GM21423 (cell line): ENCODE results near the gene AP1G1.
A peak's percentile ranks its signal among the peaks of the same experiment; 100 is the strongest.
"Not testable (repeated sequence)": the region's sequence is repeated elsewhere in the genome, so short reads cannot be mapped to it uniquely, and the experiment has no call there.

Source experiments
- ATAC-seq: cut with Tn5 transposase; IDR thresholded peaks from one replicate; pipeline ENCODE4 v1.9.1; 2021; ENCODE audit warnings: mild to moderate bottlenecking, moderate library complexity; ENCODE audit not compliant: unreplicated experiment

AP1G1 gene

DNA sequence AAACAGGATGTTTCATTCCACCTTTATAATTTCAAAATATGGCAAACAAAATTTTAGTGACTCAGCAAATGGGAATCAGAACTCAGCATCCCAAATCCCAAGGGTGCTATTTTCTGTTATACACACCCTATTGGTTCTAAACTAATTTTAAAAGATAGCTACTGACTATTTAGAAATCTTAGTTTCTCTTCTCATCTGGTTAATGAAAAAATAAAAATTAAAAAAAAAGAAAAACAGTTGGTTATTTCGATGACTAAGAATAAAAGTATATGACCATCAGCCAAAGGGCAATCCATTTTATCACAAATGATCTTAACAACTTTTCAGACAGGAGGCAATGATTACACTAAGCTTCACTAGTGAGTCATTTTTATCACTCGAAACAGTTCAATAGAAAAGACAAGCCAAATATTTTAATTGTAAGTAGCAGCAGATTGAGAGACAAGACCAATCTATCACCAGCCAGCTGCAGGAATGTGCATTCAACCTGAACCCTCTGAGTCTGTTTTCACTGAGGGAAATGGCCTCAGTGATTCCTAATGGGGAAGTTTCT, 99.3 kb downstream of the AP1G1 start:
- no peak for ATAC-seq

DNA sequence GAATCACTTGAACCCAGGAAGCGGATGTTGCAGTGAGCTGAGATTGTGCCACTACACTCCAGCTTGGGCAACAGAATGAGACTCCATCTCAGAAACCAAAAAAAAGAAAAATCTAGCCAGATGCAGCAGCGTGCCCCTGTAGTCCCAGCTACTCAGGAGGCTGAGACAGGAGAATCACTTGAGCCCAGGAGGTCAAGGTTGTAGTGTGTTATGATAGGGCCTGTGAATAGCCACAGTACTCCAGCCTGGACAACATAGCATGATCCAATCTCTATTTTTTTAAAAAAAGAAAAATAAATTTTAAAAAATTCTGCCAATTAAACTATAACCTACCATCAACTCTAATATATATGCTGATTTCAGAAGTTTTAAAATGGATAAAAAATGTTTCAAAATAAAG, 99.9 kb downstream of the AP1G1 start:
- ATAC-seq = no peak

DNA sequence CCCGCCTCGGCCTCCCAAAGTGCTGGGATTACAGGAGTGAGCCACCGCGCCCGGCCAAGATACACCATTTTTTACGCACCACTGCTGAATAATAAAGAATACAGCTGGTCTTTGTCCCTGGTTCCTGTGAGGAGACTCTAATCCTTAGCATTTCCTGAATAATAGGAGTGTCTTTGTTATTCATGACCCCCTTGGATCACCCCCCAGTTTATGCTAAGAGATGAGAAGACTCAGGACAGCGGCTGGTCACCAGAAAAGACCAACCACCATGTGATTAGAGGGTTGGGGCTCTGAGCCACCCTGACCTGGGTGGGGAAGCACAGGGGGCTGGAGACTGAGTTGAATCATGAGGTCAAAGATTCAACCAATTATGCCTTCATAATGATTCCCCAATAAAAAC, 101.4 kb downstream of the AP1G1 start:
- no peak for ATAC-seq

DNA sequence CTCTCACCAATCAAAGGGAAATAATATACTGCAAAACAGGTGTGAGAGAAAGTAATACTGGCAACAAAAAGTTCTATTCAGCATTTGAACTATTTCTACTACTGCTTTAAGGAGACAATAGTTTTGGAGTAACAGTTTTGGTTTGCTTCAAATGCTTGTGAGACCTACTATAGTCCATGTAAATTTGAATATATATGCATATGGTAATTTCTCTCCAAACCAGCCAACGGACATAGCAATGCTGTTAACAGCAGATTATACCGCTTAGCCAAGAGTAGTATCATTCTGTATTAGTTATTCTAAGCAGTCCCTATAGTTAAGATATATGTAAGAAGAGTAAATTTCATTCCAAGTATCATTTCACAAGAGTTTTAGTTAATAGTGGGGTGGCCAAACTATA, 102.6 kb downstream of the AP1G1 start:
- no peak for ATAC-seq

DNA sequence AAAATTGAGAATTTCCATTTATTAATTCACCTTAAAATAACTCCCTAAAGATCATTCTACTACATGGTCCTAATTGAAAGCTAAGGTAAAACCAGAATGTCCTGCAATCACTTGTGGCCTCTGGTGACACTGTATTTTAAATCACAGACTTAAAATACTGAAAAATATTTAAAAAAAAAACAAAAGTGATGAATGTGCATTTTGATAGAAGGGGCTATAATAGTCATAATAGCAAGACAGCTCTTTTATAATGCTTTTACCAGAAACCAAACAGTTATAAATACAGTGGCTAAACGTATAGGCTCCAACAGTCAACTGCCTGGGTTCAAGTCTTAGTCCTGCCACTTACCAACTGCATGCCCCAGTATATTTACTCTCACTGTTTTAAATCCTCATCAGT, 105.3 kb downstream of the AP1G1 start:
- no peak for ATAC-seq

DNA sequence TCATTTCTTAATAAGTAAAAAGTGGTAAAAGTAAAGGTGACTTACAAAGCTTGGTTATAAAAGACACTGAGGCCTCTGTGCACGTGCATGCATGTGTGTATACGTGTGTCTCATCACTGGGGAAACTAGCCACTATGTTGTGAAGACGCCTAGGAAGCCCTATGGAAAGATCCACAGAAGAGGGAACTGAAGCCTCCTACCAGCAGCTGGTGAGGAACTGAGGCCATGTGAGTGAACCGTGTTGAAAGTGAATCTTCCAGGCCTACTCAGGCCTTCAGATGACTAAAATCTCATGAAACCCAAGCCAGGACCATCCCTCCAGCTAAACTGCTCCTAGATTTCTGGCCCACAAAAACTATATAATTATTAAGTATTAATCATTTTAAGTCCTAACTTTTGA, 107.8 kb downstream of the AP1G1 start:
- no peak for ATAC-seq

DNA sequence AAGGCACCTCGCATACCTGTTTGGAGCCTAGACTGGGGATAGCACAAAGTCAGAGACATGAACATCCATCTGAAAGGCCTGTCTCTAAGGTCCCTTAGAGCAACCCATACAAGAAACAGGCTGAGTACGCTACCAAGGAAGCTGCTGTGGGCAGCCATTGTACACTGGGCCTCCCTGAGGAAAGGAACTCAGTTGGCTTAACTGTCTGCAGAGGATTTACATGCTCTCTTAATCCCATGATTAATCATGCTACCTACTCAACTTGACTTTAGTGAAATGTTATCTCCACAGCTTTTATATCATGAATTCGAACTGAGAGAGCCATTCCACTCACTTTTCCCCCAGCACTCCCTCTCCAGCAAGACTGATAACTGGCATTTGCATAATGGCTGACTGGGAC, 110.1 kb downstream of the AP1G1 start:
- no peak for ATAC-seq

DNA sequence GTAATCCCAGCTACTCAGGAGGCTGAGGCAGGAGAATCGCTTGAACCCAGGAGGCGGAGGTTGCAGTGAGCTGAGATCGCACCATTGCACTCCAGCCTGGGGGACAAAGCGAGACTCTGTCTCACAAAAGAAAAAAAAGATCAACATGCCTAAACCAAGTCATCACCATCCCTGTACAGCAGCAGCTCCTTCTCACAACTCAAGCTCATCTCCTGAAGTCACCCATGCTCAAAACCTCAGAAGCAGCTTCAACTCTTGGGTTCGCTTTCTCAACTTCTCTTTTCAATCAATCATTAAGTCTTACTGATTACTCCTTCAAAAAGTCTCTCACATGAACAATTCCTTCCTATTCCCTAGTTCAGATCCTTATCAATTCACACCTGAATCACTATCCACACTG, 115.5 kb downstream of the AP1G1 start:
- ATAC-seq = peak; percentile 68

DNA sequence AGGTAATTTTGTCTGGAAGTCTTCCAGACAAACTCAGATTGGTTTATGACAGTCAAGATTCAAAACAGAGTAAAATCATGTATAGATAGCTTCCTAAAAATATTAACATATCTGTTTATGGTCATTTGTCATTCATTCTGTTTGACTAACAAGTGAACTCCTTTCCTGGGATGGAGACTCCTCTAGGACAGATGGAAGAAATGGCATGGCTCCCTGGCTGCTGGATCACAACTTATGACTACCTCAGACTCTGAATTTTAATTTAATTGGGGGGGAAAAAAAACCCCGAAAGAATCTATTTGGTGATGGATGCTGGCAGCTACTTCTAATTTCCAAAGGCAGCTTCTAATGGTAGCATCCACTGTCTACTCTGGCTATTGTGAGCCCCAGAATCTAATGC, 118.7 kb downstream of the AP1G1 start:
- ATAC-seq = no peak

DNA sequence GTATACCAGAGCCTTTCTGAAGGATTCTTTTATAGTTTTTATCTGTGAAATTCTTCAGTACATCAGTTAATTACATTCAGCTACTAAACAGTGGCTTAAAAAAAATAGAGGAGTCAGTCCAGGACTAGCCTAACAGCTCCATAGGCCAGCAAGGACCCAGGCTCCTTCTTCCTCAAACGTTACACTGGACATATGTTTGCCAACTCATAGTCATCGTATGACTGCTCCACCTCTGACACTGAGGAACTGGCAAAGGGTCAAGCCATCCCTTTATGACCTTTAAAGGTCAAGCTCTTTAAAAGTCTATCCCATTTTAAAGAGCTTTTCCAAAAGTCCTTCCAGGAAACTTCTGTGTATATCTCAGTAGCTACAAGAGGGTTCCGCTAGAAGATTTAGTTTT, 120.8 kb downstream of the AP1G1 start:
- no peak for ATAC-seq

DNA sequence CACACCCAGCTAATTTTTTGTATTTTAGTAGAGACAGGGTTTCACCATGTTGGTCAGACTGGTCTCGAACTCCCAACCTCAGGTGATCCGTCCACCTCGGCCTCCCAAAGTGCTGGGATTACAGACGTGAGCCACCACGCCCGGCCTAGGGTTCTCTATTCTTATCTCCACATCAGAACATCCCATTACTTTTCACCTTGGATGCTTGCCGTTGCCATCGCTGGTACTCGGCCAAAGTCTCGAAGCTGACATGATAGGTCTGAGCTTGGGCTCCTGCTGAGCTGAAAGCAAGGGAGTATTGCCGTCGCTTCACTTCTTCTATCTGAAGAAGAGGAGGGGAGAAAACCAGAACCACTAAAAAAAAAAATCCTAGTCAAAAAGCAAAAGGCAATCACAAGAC, 124.4 kb downstream of the AP1G1 start:
- not testable (repeated sequence) for ATAC-seq

DNA sequence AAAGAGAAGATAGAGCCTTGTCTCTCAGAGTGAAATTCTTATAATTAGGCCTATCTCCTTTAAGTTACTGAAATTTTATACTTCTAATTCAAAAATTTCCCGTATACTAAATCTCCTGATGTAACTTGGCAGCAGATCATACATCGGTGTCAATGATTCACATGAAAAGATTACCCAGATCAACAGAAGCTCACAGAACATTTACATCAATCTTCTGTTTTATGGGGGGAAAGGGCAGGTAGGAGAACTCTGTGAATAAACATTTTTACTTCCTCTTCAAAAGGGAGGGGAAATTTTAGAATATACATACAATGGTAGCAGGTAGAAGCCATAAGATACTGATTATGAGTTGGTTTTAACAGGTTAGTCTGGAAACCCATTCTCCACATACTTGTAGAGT, 127.3 kb downstream of the AP1G1 start:
- no peak for ATAC-seq
